DOHH2 (cell line): ENCODE results near the gene CCDC7.

Experiments
- EZH2phosphoT487 ChIP-seq: fragments of 200-600 bp; sonication (generic); IDR thresholded peaks from 2 replicates; pipeline ENCODE4 v1.6.1; 2017; ENCODE audit warnings: borderline replicate concordance, mild to moderate bottlenecking, antibody characterized with exemption, low read length, moderate library complexity, mixed read lengths
- TF ChIP-seq, protein P1 (sequence below): fragments of 200-600 bp; sonication (generic); IDR thresholded peaks from one replicate; pipeline ENCODE4 v1.5.1; 2014; ENCODE audit warnings: antibody characterized with exemption, mild to moderate bottlenecking, low read depth, low read length; ENCODE audit not compliant: poor library complexity, severe bottlenecking

DNA sequence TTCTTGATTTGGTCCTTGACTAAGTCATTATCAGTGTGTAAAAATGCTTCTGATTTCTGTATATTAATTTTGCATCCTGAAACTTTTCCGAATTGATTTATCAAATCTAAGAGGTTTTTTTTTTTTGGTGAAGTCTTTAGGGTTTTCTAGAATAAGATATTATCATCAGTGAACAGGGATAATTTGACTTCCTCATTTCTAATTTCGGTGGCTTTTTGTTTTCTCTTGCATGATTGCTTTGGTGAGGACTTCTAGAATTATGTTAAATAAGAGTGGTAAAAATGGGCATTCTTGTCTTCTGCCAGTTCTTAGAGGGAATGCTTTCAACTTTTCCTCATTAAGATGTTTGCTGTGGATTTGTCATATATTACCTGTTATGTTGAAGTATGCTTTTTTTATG is 170.5 kb downstream of the CCDC7 start:
- TF ChIP-seq, protein P1, sequence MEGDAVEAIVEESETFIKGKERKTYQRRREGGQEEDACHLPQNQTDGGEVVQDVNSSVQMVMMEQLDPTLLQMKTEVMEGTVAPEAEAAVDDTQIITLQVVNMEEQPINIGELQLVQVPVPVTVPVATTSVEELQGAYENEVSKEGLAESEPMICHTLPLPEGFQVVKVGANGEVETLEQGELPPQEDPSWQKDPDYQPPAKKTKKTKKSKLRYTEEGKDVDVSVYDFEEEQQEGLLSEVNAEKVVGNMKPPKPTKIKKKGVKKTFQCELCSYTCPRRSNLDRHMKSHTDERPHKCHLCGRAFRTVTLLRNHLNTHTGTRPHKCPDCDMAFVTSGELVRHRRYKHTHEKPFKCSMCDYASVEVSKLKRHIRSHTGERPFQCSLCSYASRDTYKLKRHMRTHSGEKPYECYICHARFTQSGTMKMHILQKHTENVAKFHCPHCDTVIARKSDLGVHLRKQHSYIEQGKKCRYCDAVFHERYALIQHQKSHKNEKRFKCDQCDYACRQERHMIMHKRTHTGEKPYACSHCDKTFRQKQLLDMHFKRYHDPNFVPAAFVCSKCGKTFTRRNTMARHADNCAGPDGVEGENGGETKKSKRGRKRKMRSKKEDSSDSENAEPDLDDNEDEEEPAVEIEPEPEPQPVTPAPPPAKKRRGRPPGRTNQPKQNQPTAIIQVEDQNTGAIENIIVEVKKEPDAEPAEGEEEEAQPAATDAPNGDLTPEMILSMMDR, result no peak
- no peak for TF ChIP-seq EZH2phosphoT487
